HG02970 (cell line): Measurements from ENCODE around the gene RNF220.

Experiments
- ATAC-seq: cut with Tn5 transposase; IDR thresholded peaks from one replicate; pipeline ENCODE4 v1.9.1; 2021; ENCODE audit warnings: mild to moderate bottlenecking, moderate library complexity, moderate number of reproducible peaks; ENCODE audit not compliant: unreplicated experiment, low FRiP score

RNF220 gene

GRCh38 chr1:44406737-44407429 is 1.8 kb downstream of the RNF220 start:
- no peak for ATAC-seq

- ATAC-seq = no peak
Observed at GRCh38 chr1:44407430-44408211, 2.6 kb downstream of the RNF220 start.

GRCh38 chr1:44408212-44408582 is 3.1 kb downstream of the RNF220 start:
- ATAC-seq = no peak

- ATAC-seq = no peak
Observed at GRCh38 chr1:44408632-44409602, 3.9 kb downstream of the RNF220 start.

- no peak for ATAC-seq
Observed at GRCh38 chr1:44409757-44410156, 4.7 kb downstream of the RNF220 start.

GRCh38 chr1:44411861-44412260 is 6.8 kb downstream of the RNF220 start:
- ATAC-seq = no peak

GRCh38 chr1:44412601-44413000 is 7.5 kb downstream of the RNF220 start:
- ATAC-seq = no peak

- ATAC-seq = no peak
Observed at GRCh38 chr1:44413740-44414139, 8.7 kb downstream of the RNF220 start.

GRCh38 chr1:44415013-44415412 is 10.0 kb downstream of the RNF220 start:
- no peak for ATAC-seq

- ATAC-seq = no peak
Observed at GRCh38 chr1:44416408-44416807, 11.4 kb downstream of the RNF220 start.

- ATAC-seq = no peak
Observed at GRCh38 chr1:44417351-44418021, 12.4 kb downstream of the RNF220 start.

GRCh38 chr1:44418022-44418673 is 13.1 kb downstream of the RNF220 start:
- ATAC-seq = no peak

GRCh38 chr1:44419901-44420300 is 14.8 kb downstream of the RNF220 start:
- ATAC-seq = no peak

GRCh38 chr1:44420535-44420934 is 15.5 kb downstream of the RNF220 start:
- no peak for ATAC-seq

GRCh38 chr1:44421446-44421884 is 16.4 kb downstream of the RNF220 start:
- no peak for ATAC-seq

GRCh38 chr1:44422161-44422560 is 17.1 kb downstream of the RNF220 start:
- no peak for ATAC-seq

- no peak for ATAC-seq
Observed at GRCh38 chr1:44423591-44424537, 18.8 kb downstream of the RNF220 start.

GRCh38 chr1:44424747-44425146 is 19.7 kb downstream of the RNF220 start:
- no peak for ATAC-seq
